HEK293 (cell line): ENCODE data around the gene IL4I1.

Experiments used
- CTCF ChIA-PET: fragments of 350-600 bp; formaldehyde crosslinking; extraction: SDS; loops from one replicate; lab custom pipeline; 2021; ENCODE audit warnings: antibody characterized with exemption; lab: Yijun Ruan, JAX
- POLR2A ChIA-PET: fragments of 300-600 bp; formaldehyde crosslinking; extraction: SDS; loops from one replicate; lab custom pipeline; 2020; ENCODE audit warnings: antibody characterized with exemption, inconsistent platforms; lab: Yijun Ruan, JAX
- H3K27ac ChIP-seq: fragments of 200-500 bp; sonication (Bioruptor generic); 2 replicates; pipeline ENCODE4 v1.5.1; 2014; ENCODE audit warnings: low read depth, low read length, control low read depth, inconsistent platforms; ENCODE audit errors: extremely low read depth
- H3K36me3 ChIP-seq, 2 experiments: fragments of 200-500 bp in 1 of 2; sonication (Bioruptor generic) in 1 of 2; 1 replicate in 1 of 2; 2 replicates in 1 of 2; pipeline ENCODE4 v1.5.1; 2014 to 2017; ENCODE audit warnings: inconsistent platforms in 2 of 2, low read length in 2 of 2; ENCODE audit not compliant: control insufficient read depth in 2 of 2, insufficient read depth in 1 of 2
- H3K4me1 ChIP-seq: fragments of 200-500 bp; sonication (Bioruptor generic); 2 replicates; pipeline ENCODE4 v1.5.1; 2014; ENCODE audit warnings: mild to moderate bottlenecking, low read length, inconsistent platforms; ENCODE audit not compliant: control insufficient read depth, insufficient read depth
- H3K4me3 ChIP-seq: 2 replicates; pipeline ENCODE4 v1.5.1; 2011; ENCODE audit warnings: low read depth, mild to moderate bottlenecking, control low read depth, low read length, moderate library complexity
- H3K9me3 ChIP-seq: fragments of 200-500 bp; sonication (Bioruptor generic); 2 replicates; pipeline ENCODE4 v1.5.1; 2014; ENCODE audit warnings: low read depth, low read length, inconsistent platforms; ENCODE audit not compliant: control insufficient read depth, insufficient read depth
- CTCF ChIP-seq: fragments of 450-650 bp; formaldehyde crosslinking; IDR thresholded peaks from 2 replicates; pipeline ENCODE4 v1.5.1; 2016; ENCODE audit warnings: missing biosample characterization, missing genetic modification characterization
- EGR2 ChIP-seq: fragments of 450-650 bp; formaldehyde crosslinking; IDR thresholded peaks from 2 replicates; pipeline ENCODE4 v1.5.1; 2016; ENCODE audit warnings: low read depth, missing biosample characterization, missing genetic modification characterization
- GLIS1 ChIP-seq: fragments of 450-650 bp; formaldehyde crosslinking; IDR thresholded peaks from 2 replicates; pipeline ENCODE4 v1.5.1; 2016; ENCODE audit warnings: missing biosample characterization, missing genetic modification characterization
- KLF7 ChIP-seq: fragments of 450-650 bp; formaldehyde crosslinking; IDR thresholded peaks from 2 replicates; pipeline ENCODE4 v1.5.1; 2016; ENCODE audit warnings: missing biosample characterization, missing genetic modification characterization, borderline replicate concordance
- KLF9 ChIP-seq: fragments of 450-650 bp; formaldehyde crosslinking; IDR thresholded peaks from 2 replicates; pipeline ENCODE4 v1.5.1; 2016; ENCODE audit warnings: missing biosample characterization, missing genetic modification characterization, low read depth
- PATZ1 ChIP-seq: fragments of 450-650 bp; formaldehyde crosslinking; IDR thresholded peaks from 2 replicates; pipeline ENCODE4 v1.5.1; 2016; ENCODE audit warnings: missing biosample characterization, missing genetic modification characterization
- SALL2 ChIP-seq: fragments of 450-650 bp; formaldehyde crosslinking; IDR thresholded peaks from 2 replicates; pipeline ENCODE4 v1.5.0; 2017; ENCODE audit warnings: missing biosample characterization, mild to moderate bottlenecking, missing genetic modification characterization, borderline replicate concordance
- SP7 ChIP-seq: fragments of 450-650 bp; formaldehyde crosslinking; IDR thresholded peaks from 2 replicates; pipeline ENCODE4 v1.5.1; 2016; ENCODE audit warnings: missing biosample characterization, missing genetic modification characterization
- WT1 ChIP-seq: fragments of 450-650 bp; formaldehyde crosslinking; IDR thresholded peaks from 2 replicates; pipeline ENCODE4 v1.5.1; 2016; ENCODE audit warnings: missing biosample characterization, missing genetic modification characterization
- ZBTB21 ChIP-seq: fragments of 450-650 bp; formaldehyde crosslinking; IDR thresholded peaks from 2 replicates; pipeline ENCODE4 v1.5.1; 2017; ENCODE audit warnings: missing biosample characterization, missing genetic modification characterization
- ZBTB6 ChIP-seq: fragments of 450-650 bp; formaldehyde crosslinking; IDR thresholded peaks from 2 replicates; pipeline ENCODE4 v1.5.1; 2017; ENCODE audit warnings: missing biosample characterization, missing genetic modification characterization
- ZFP37 ChIP-seq: fragments of 450-650 bp; formaldehyde crosslinking; IDR thresholded peaks from 2 replicates; pipeline ENCODE4 v1.5.1; 2016; ENCODE audit warnings: missing biosample characterization, missing genetic modification characterization
- ZNF18 ChIP-seq: fragments of 450-650 bp; formaldehyde crosslinking; IDR thresholded peaks from 2 replicates; pipeline ENCODE4 v1.5.1; 2016; ENCODE audit warnings: missing biosample characterization, missing genetic modification characterization
- ZNF223 ChIP-seq: fragments of 450-650 bp; formaldehyde crosslinking; IDR thresholded peaks from 2 replicates; pipeline ENCODE4 v1.5.1; 2016; ENCODE audit warnings: missing biosample characterization, missing genetic modification characterization
- ZNF26 ChIP-seq: fragments of 450-650 bp; formaldehyde crosslinking; IDR thresholded peaks from 2 replicates; pipeline ENCODE4 v1.5.1; 2016; ENCODE audit warnings: missing biosample characterization, missing genetic modification characterization
- ZNF518A ChIP-seq: fragments of 450-650 bp; formaldehyde crosslinking; conservative IDR thresholded peaks from 2 replicates; pipeline ENCODE4 v1.5.1; 2016; ENCODE audit warnings: low read depth, missing biosample characterization, missing genetic modification characterization
- ZNF645 ChIP-seq: fragments of 450-650 bp; formaldehyde crosslinking; IDR thresholded peaks from 2 replicates; pipeline ENCODE4; 2016; ENCODE audit warnings: missing biosample characterization, missing genetic modification characterization
- ZSCAN5A ChIP-seq: fragments of 450-650 bp; formaldehyde crosslinking; IDR thresholded peaks from 2 replicates; pipeline ENCODE4 v1.5.1; 2016; ENCODE audit warnings: missing biosample characterization, missing genetic modification characterization

Gene IL4I1

GRCh38 chr19:49862391-49863253 is 34.1 kb downstream of the IL4I1 start:
- H3K9me3 ChIP-seq = no peaks in the 10 kb centered on the region
- peaks cover 23% of the 10 kb centered on the region for H3K4me1 ChIP-seq
- peak overlapping the region; percentile 44 for H3K27ac ChIP-seq
- CTCF ChIA-PET = interaction anchor here (0.6 to 1.5 kb wide), 5 partner anchors 10 to 122 kb away, joined by 3 to 4 read pairs (median 4); no protein-coding TSS in a partner anchor
- no peak overlapping the region for H3K4me3 ChIP-seq
- peaks cover 21 to 69% of the 10 kb centered on the region in 2 experiments for H3K36me3 ChIP-seq
- POLR2A ChIA-PET = interaction anchor here (1.3 to 8.2 kb wide), 3 partner anchors 11 to 15 kb away, joined by 4 to 128 read pairs (median 5); partner anchors contain the start of genes AKT1S1, PTOV1 and TBC1D17
- TF ChIP-seq WT1 (tag by site-specific recombination) = peak; percentile 52; the same call in 1 of the 2 replicates
- TF ChIP-seq ZNF26 (tag by site-specific recombination) = no peak
- TF ChIP-seq ZNF645 = no peak
- TF ChIP-seq ZBTB6 (tag by site-specific recombination) = 0 out of 2 replicates have a peak, but pooled peaks have one; percentile 5
- no peak for TF ChIP-seq ZFP37 (tag by site-specific recombination)
- peak; percentile 81 for TF ChIP-seq PATZ1 (tag by site-specific recombination)
- 0 out of 2 replicates have a peak, but pooled peaks have one; percentile 24 for TF ChIP-seq KLF9 (tag by site-specific recombination)
- TF ChIP-seq ZSCAN5A (tag by site-specific recombination) = peak; percentile 67; the same call in 1 of the 2 replicates
- TF ChIP-seq ZNF518A (tag by site-specific recombination) = no peak
- no peak for TF ChIP-seq ZBTB21 (tag by site-specific recombination)
- peak; percentile 50; the same call in 1 of the 2 replicates for TF ChIP-seq SP7 (tag by site-specific recombination)
- TF ChIP-seq ZNF223 (tag by site-specific recombination) = 0 out of 2 replicates have a peak, but pooled peaks have one; percentile 51
- peak; percentile 84 for TF ChIP-seq CTCF (tag by site-specific recombination)
- TF ChIP-seq KLF7 (tag by site-specific recombination) = no peak
- no peak for TF ChIP-seq EGR2
- TF ChIP-seq ZNF18 (tag by site-specific recombination) = no peak
- no peak for TF ChIP-seq SALL2 (tag by site-specific recombination)
- TF ChIP-seq GLIS1 (tag by site-specific recombination) = 0 out of 2 replicates have a peak, but pooled peaks have one; percentile 29
